Skeletal muscle cell (primary cell): ENCODE data around the gene USP13.
A peak's percentile ranks its signal among the peaks of the same experiment; 100 is the strongest.
"Not testable (repeated sequence)": the region's sequence is repeated elsewhere in the genome, so short reads cannot be mapped to it uniquely, and the experiment has no call there.

Experiments used
- DNase-seq: peaks from one replicate; pipeline ENCODE4 v3.0.0-alpha.2; 2010; ENCODE audit warnings: low read depth
- H3K4me3 ChIP-seq: 2 replicates; pipeline ENCODE4 v1.5.1; 2011; ENCODE audit warnings: low read depth, mild to moderate bottlenecking, control low read depth, low read length, moderate library complexity

The USP13 gene

DNA sequence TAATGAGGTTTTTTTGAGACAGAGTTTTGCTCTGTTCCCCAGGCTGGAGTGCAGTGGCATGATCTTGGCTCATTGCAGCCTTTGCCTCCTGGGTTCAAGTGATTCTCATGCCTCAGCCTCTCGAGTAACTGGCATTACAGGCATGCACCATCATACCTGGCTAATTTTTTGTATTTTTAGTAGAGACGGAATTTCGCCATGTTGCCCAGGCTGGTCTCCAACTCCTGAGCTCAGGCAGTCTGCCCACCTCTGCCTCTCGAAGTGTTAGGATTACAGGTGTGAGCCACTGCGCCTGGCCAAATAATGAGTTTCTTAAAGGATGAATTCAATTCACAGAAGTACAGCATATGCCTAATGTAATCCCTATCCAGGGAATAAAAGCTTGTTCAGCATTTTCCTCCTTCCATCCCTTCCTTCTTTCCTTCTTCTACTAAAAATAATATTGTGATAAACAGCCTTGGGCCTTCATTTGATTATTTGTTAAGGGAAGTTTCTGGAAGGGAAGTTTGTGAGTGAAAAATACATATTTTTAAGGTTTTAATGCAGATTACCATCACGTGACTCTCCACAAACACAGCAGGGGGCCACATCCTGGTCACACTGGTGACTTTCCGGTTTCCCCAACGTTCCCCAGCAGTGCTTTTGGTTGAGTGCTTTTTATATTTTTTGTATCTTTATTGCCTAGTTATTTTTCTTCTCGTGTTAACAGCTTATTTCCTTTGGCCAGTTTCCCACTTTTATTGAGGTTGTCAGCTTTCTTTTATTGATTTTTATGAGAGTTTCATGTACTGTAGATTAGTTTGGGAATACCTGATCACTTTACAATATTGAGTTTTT lies 116.8 kb downstream of the USP13 start:
- H3K4me3 ChIP-seq = no peak overlapping the region
- DNase-seq = no peak

DNA sequence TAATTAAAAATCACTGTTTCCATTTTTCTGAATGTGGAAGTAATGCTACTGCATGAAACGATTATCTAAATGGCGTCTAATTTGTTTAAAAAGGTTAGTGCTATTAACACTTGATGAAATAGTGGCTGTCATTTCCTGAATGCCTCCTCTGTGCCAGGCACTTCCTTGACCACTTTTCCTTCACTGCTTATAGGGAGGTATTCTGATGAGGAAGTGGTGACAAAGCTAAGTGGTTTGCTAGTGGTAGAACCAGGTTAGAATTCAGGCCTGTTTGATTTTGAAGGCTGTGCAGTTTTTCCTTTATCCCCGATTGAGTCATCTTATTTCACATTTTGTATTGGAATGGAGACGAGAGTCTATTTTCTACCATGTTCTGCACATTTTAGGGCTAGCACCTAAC lies 119.0 kb downstream of the USP13 start:
- no peak for DNase-seq
- H3K4me3 ChIP-seq = no peak overlapping the region

GRCh38 chr3:179772297-179772696 lies 119.5 kb downstream of the USP13 start:
- H3K4me3 ChIP-seq = no peak overlapping the region
- DNase-seq = no peak

DNA sequence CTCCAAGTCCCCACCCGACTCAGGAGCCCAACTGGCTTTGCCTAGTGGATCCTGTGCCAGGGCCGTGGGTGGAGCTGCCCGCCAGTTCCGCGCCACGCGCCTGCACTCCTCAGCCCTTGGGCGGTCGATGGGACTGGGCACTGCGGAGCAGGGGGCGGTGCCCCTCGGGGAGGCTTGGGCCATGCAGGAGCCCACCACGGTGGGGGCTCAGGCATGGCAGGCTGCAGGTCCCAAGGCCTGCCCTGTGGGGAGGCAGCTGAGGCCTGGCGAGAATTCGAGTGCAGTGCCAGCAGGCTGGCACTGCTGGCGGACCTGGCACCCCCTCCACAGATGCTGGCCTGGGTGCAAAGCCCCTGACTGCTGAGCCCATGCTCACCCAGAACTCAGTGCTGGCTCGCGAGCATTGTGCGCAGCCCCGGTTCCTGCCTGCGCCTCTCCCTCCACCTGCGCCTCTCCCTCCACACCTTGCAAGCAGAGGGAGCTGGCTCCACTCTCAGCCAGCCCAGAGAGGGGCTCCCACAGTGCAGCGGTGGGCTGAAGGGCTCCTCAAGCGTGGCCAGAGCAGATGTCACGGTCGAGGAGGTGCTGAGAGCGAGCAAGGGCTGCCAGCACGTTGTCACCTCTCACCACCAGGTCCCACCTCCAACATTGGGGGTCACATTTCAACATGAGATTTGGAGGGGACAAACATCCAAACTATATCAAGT lies 122.7 kb downstream of the USP13 start:
- no peak overlapping the region for H3K4me3 ChIP-seq
- no peak for DNase-seq

GRCh38 chr3:179782841-179783240 lies 130.0 kb downstream of the USP13 start:
- not testable (repeated sequence) for DNase-seq, H3K4me3 ChIP-seq

DNA sequence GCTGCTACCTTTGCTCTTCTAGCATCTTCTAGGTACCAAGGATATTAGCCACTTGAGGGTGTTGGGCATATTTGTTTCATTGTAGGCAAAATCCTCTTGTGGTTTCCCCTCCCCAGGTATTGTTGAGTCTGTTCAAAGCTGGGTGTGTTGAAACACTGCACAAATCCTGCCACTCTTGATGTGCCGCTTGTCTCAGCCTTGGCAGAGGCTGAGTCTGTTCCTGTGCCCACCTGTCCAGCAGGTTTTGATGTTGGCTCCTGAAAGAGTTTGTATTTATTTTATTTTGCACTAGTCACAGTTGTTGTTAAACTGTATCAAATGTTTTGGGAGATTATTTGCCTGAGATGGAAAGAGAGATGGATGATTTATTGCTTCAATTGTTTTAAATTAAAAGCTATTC lies 136.2 kb downstream of the USP13 start:
- no peak overlapping the region for H3K4me3 ChIP-seq
- no peak for DNase-seq

- no peak overlapping the region for H3K4me3 ChIP-seq
- DNase-seq = no peak
These were observed 139.0 kb downstream of the USP13 start for GRCh38 chr3:179791793-179792192.

DNA sequence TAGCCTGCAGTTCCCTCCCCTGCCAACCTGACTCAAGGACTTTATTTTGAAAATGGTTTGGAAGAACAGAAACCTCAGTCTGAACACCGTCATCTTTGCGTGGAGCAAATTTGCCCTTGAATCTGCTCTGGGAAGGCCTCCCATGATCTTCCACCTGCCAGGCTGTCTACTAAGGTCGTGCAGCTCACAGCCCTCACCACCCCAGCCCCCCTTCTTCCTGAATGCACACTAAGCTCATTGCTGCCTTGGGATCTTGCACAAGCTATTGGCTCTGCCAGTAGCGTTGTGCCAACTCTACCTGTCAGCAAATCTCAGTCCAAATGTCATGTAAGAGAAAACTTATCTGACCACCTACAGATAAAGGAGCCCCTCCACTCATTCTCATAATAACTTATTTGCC lies 141.5 kb downstream of the USP13 start:
- no peak for DNase-seq
- H3K4me3 ChIP-seq = no peak overlapping the region

DNA sequence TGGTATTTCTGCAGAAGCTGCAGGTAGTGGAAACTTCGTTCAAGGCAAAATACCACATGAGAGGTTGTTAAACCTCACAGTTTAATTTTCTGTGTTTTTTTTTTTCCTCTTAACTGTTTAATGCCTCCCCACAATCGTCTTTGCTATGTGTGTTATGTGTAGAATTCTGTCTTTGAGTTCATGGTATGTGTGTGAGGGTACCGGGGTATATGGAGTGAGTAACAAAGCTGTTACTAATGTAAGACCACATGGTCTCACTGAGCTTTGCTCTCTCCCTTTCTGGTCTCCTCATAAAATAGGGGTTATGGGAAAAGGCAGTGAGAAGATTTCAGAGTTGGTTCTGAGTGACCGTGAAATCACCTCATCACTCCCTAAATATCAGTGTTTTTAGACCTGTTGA lies 143.6 kb downstream of the USP13 start:
- no peak overlapping the region for H3K4me3 ChIP-seq
- no peak for DNase-seq

- no peak overlapping the region for H3K4me3 ChIP-seq
- DNase-seq = no peak
These were observed 144.4 kb downstream of the USP13 start for GRCh38 chr3:179797192-179797591.

- peak; percentile 98 for DNase-seq
- H3K4me3 ChIP-seq = no peak overlapping the region
These were observed 148.4 kb downstream of the USP13 start for GRCh38 chr3:179801263-179801662.

DNA sequence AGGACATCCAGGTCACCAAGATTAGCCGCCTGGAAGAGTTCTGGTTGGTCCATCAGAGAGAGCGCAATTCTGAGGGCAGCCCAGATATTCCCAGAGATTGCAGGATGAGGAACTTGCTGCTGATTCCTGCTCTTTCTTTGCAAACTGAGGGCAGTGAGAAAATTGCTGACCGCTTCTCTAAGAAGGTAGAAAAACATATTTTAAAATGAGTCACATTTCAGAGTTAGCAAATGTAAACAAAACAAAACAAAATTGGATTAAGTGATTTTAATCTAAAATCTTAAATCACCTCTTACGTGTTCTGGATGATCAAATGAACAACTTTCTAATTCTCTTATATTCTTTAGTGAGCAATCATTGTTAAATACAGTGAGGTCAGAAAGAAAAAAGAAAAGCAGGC lies 149.0 kb downstream of the USP13 start:
- no peak overlapping the region for H3K4me3 ChIP-seq
- DNase-seq = no peak

- peak; percentile 73 for DNase-seq
These were observed 153.3 kb downstream of the USP13 start for GRCh38 chr3:179806177-179806576.

DNA sequence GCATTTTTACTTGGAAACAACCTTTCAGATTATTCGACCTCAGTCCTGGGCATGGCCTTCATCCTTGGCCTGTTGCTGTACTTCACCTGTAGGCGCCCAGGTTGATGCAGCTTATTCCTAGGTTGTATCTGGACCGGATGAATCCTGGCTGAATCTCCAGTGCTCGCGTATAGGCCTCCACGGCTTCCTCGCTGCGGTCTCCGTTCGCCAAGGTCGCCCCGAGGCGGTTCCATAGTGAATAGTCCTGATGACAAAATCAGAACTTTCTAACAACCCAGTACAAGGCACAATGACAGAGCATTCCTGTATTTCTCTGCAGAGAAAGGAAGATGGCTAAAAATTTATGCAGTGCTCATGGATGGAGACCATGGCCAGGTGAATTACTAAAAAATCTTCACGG lies 154.7 kb downstream of the USP13 start:
- H3K4me3 ChIP-seq = no peak overlapping the region
- no peak for DNase-seq

More at GRCh38 chr3:179806177-179806576, 153.3 kb downstream of the USP13 start:
- no peak overlapping the region for H3K4me3 ChIP-seq

GRCh38 chr3:179809639-179810038 lies 156.8 kb downstream of the USP13 start:
- H3K4me3 ChIP-seq = no peak overlapping the region
- DNase-seq = no peak

DNA sequence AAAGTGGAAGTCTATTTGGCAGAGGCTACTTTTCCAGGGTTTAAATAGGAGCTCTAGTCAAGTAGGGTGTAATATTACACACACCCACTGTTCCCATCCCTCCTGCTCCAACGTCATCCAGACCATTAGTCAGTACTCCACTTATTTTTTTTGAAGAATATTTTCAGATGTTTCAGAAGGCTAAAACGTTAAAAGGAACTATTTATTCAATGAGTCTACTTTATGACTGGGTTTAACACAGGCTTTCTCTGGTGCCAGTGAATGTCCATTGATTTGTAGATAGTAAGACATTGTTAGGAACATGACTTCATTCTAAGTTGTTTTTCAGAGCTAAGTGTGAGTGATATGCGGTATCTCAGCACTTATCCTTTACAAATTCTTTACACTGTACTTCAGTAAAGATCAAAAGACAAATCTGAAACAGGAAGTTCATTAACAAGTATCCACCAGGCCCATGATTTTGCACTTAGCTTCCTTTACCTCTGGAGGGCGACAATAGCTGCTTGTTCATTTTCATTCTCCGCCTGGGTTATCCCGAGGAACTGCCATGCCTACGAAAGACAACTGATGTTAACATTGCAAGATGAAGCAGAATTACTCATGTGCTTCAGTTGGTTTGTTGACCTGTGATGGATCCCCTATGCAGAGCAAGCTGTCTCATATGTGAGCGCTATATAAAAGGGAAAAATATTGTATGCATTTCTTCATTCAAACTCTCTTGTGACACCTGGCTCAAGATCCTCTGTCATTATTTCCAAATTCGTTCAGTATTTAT lies 158.7 kb downstream of the USP13 start:
- H3K4me3 ChIP-seq = peak overlapping the region; percentile 4
- DNase-seq = peak; percentile 84

DNA sequence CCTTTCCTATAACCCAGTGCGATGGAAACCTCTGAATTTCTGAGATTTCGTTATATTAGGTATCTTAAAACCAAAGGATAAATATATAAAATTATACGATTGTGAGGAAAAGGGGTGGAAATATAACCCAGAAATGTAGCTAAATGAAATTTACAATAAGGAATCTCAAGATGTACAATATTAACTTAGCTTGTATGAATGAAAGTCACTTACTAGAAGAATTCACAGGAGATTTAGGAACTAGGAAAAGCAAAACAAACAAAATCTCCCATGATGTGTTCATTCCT lies 159.2 kb downstream of the USP13 start:
- DNase-seq = no peak
- no peak overlapping the region for H3K4me3 ChIP-seq

DNA sequence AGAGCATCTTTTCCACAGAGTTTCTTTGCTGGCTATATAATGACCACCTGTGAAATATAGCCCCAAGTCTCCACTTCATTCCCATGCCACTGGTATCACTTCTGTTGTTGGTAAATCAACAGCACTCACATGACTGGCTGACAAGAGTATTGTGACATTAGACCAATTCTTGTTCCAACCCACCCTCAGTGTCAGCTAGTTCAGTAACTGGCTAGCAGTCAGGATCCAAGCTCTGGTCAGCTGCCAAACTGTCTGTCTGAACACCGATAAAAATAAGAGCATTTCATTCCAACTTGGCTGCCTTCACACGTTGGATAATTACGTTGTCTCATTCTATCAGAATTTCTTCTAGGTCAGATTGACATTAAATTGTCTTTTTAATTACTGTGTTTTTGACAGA lies 166.5 kb downstream of the USP13 start:
- H3K4me3 ChIP-seq = no peak overlapping the region
- no peak for DNase-seq

DNA sequence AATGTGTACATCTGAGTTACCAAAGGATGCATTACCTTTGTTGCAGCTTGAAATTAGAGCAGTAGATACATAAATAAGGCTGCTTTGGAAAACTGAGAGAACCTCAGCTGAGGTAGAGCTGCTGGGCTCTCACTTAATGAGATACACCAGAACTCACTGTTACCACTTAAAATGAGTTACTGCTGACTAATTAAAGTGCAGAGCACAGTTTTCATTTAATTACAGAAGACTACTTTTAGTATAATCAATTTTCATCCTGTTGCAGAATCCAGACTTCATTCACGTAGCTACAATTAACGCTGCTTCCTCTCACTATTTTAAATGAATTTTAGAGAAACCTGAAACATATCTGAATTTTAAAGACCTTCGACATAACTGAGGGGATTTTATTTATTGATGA lies 169.5 kb downstream of the USP13 start:
- DNase-seq = no peak
- no peak overlapping the region for H3K4me3 ChIP-seq

- no peak for DNase-seq
These were observed 172.8 kb downstream of the USP13 start for GRCh38 chr3:179825527-179826246.

More at GRCh38 chr3:179825527-179826246, 172.8 kb downstream of the USP13 start:
- H3K4me3 ChIP-seq = no peak overlapping the region
